Measurements from ENCODE around the gene ACOXL.
A peak's percentile ranks its signal among the peaks of the same experiment; 100 is the strongest.
"Not testable (repeated sequence)": the region's sequence is repeated elsewhere in the genome, so short reads cannot be mapped to it uniquely, and the experiment has no call there.

The ACOXL gene

DNA sequence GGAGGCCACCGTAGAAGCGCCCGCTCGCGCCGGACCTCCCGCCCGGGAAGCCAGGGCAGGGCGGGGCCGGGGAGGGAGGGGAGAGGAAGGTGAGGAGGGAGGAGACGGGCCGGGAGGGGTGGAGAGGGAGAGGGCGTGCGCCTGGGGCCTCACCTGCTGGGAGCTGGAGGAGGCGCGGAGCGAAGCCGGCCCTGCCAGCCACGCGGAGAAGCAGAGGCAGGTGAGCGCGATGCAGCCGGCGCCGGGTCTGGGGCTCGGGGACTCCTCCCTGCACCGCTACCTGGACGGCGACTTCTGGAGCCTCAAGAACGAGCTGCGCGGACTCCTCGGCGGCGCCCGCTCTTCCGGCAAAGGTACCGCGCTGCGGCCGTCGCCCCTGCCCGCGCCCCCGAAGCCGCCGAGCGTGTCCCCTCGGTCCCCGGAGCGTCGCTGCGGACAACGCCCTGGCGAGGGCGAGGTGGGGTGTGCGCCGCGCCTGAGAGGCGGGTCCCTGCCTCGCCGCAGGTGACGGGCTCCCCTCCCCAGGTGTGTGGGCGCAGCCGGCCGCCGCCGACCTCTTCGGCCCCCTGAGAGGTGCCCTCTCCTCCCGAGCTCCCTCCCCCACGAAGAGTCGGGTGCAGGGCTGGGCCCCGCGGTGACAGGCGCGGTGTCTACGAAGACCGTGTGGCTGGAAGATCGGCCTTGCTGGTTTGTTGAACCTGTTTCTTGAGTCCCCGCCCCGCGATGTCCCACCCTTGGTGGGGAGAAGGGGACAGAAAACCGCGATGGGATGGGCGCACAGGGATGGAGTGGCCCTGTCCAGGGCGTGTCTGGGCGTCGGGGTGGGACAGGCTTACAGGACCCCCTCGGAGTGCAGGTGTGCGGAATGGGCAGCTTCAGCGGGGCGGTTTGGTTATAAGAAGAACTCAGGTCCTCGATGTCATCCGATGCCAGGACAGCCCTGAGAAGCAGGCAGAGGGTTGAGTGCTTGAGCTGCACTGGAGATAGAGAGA is at the start of gene ACOXL:
Gene ACOXL (plus strand): TSS at position 152 of the 992 bp plus-strand sequence. CDS start 35,817 bp downstream, outside the sequence.
- no peak for DNase-seq

- DNase-seq: no peak
These were observed 49.5 kb upstream of the ACOXL start for GRCh38 chr2:110682872-110683271.

DNA sequence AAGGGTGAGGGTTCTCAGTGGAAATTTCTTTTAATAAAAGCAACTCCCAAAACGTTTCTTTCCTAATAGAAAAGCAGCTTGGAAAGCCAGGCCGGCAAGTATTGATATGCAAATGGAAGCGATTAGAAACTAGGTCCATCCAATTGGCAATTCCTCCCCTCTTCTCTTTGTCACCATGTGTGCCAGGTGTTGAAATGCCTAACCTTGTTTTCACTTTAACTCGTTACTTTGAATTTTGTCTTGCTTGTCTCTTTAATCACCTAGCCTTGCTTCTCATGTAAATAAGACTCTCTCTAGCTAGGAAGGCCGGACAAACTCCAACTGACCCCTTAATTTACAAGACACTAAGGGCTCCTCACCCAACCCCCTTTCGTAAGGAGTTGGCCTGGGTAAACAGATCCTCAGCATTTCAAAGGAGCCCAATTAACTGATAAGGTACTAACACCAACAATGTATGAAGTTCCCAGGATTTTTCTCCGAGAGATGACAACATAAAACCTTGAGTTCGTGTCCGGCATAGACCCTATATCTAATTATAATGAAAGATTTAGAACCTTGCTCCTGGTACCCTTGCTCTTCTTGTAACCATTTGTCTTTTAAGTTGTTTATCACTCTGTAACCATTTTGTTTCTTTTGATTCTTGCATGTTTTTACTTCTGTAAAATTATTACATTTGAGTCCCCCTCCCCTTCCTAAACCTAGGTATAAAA is 44.4 kb upstream of the ACOXL start:
- DNase-seq: not testable (repeated sequence)

DNA sequence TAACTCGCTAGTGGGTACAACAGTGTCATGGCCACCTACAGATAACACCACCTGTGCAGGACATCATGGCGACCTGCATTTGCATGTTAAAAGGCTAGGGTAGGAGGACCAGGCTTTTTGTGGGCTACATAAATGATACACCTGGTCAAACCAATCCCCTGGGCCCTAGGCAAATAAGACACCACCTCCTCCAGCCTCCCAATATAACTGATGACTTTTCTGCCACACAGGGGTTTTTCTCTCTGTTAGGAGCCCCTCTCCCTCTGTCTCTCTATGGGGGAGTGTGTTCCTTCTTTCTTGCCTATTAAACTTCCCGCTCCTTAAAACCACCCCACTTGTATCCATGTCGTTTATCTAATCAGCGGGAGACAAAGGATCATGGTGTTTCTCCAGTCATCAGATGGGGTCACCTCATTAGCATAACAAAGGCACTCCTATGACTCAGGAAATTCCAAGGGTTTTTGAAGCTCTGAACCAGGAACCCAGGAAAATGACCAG is 43.7 kb upstream of the ACOXL start:
- DNase-seq: no peak

GRCh38 chr2:110690083-110690965 is 42.0 kb upstream of the ACOXL start:
- no peak for DNase-seq

GRCh38 chr2:110691612-110692258 is 40.6 kb upstream of the ACOXL start:
- DNase-seq: no peak

DNA sequence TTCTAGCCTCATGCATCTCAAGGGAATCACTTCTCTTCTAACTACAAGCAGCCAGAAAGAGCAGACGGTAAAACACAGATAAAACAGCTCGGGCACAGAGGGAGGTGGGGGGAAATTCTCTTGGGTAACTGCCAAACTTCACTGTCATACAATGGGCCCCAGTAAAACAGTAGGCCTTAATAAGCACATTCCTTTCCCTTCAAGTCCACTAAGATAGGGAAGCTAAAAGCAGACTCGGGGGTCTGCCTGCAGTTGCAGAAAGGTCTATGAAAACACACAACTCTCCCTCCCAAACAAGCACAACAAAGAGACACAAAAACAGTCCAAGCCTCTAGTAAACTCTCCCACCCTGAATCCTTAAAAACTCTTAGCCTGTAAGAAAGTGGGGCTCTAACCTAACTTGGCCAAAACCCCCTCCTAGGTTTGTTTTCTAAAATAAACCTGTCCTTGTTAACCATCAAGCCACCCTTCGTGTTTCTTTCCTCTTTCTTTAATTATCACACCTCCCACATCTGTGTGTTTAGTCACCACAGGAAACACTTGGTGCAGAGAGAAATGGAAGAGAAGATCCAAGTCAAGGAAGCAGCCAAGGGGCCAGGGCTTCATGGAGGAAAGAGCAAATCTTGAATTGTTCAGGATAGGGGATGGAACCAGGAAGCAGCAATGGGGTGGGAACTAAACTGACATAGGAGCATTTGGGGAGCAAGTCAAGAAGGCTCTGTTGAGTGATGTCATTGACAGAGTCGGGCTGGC is 37.1 kb upstream of the ACOXL start:
- not testable (repeated sequence) for DNase-seq

DNA sequence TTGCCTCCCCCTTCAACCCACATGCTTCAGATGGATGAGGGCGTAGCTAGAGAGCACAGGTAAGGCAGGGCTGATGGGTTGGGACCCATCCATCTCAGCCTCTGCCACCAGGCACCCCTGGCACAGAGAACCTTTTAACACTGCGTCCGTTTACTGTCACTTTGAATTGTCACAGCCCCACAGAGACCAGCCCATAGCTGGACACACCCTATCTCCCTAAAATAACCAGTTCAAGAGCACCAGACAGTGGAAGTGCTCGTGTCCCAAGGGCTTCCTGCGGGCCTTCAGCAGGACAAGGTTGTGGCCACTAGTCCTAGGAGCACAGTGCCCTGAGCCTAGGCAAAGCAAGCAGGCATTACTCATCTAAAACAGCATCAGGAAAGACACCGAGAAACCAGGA is 34.1 kb upstream of the ACOXL start:
- DNase-seq: not testable (repeated sequence)

DNA sequence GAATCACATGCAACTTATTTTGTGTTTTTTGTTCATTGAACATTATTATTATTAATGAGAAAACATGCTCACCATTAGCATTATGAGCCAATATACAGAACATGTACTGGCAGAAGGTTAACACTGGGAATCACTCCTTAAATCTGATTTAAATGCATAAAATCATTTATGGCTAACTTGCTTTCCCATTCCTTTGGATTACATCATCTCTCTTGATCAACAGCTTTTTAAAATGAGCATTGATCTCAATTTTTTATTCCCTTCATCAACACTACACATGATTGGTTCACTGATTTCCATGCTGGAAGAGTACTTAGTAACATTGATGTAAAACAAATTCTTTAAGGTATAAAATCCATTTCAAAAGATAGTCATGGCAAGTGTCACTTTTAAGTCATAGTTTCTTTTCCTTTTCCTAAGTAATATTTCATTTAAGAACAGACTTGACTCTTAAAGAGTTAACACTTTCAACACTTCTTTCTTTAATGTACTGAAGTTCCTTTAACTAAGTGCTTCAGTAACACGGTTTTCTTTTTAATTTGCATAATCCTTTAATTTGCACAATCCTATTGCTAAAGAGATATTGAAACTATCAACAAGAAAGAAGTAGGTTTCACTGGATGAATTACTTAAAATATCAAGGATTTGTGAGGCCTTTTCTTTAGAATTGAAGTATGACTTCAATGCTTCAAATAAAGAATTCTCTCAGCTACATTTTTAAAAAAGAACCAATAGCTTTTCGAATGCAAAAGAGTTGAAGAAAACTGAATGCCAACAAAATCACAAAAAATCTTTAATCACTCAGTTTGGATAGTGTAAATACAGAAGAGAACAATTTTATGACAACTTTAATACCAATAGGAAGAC is 29.6 kb upstream of the ACOXL start:
- DNase-seq: no peak

DNA sequence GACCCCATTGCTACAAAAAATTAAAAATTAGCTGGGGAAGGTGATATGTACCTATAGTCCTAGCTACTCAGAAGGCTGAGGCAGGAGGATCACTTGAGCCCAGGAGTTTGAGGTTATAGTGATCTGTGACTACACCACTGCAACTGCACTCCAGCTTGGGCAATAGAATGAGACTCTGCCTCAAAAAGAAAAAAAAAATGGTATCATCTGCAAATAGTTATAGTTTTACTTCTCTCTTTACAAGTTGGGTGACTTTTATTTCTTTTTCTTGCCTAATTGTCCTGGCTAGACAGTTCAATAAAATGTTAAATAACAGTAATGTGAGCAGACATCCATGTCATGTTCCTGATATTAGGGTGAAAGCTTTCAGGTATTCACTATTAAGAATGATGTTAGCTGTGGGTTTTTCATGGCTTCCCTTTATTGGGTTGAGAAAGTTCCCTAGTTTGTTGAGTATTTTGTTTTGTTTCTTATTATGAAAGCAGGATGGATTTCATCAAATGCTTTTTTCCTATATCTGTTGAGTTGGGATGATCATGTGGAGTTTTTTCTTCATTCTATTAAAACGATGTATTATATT is 24.9 kb upstream of the ACOXL start:
- DNase-seq: no peak

DNA sequence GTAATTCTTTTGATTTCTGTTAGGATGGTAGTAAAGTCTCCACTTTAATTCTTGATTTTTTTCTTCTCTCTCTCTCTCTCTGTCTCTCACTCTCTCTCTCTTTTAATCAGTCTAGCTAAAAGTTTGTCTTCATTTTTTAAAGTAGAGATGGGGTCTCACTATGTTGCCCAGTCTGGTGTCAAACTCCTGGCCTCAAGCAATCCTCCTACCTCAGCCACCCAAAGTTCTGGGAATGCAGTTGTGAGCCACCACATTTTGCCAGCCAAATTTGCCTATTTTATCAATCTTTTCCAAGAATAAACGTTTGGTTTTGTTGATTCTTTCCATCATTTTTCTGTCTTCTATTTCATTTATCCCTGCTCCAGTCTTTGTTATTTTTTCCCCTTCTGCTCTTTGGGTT is 23.9 kb upstream of the ACOXL start:
- no peak for DNase-seq

DNA sequence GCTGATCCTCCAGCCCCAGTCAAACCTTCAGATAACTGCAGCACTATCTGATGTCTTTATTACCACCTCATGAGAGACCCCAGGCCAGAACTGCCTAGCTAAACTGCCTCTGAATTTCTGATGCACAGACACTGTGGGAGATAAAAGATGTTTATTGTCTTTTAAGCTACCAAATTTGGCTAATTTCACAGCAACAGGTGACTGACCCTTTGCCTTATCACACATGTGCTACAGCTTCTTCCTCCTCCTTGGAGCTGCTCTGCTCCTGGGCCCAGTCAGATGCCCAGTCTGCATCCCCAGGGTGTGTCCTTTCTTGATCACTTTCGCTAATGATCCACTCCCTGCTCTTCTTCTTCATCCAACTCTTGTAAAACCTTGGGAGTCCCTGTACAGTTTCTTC is 19.6 kb upstream of the ACOXL start:
- DNase-seq: no peak

- DNase-seq: no peak
These were observed 18.6 kb upstream of the ACOXL start for GRCh38 chr2:110713513-110714362.

DNA sequence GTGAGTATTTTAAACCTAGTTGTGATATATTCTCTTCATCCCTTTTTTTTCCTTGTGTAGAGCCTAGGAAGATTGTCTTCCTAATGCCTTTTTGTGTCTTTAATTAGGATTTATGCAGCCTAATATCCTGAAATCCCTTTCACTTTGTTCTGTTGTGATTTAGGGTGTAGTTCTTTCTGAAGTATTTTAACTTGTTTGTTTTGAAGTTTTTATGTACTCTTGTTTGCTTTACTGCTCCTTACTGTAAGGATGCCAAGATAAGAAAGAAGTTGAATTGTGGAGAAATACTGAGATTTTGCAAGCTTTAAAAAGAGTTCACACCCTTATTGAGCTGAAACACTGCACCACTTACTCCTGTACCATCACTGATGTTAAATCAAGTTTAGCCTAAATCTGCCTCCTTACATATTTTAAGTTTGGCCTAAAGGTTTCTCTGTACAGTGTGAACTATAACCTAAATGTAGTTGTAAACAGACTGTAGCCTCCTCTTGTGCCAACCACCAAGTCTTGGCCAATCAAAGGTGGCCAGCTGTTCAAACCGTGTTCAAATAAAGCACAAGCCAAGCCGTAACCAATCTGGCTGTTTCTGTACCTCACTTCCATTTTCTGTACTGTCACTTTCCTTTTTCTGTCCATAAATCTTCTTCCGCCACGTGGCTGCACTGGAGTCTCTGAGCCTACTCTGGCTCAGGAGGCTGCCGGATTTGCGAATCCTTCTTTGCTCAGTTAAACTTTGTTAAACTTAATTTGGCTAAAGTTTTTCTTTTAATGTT is 17.7 kb upstream of the ACOXL start:
- no peak for DNase-seq

- peak; percentile 15 for DNase-seq
These were observed 15.3 kb upstream of the ACOXL start for GRCh38 chr2:110716959-110717645.

- DNase-seq: no peak
These were observed 14.6 kb upstream of the ACOXL start for GRCh38 chr2:110717734-110718133.

GRCh38 chr2:110718382-110718781 is 14.0 kb upstream of the ACOXL start:
- DNase-seq: no peak

GRCh38 chr2:110718990-110719389 is 13.4 kb upstream of the ACOXL start:
- no peak for DNase-seq
